LNCAP (cell line): ENCODE measurements around the gene LRPAP1.

Source experiments
- CTCF ChIP-seq: fragments of 450-650 bp; IDR thresholded peaks from 2 replicates; pipeline ENCODE4 v1.5.1; 2017; ENCODE audit warnings: mild to moderate bottlenecking

Gene LRPAP1

GRCh38 chr4:3514221-3514780 lies 17.9 kb downstream of the LRPAP1 start:
- no peak for TF ChIP-seq CTCF

- no peak for TF ChIP-seq CTCF
Observed at GRCh38 chr4:3513807-3514206, 18.4 kb downstream of the LRPAP1 start.

- no peak for TF ChIP-seq CTCF
Observed at GRCh38 chr4:3512719-3513118, 19.5 kb downstream of the LRPAP1 start.

GRCh38 chr4:3512279-3512678 lies 19.9 kb downstream of the LRPAP1 start:
- TF ChIP-seq CTCF: no peak

- no peak for TF ChIP-seq CTCF
Observed at GRCh38 chr4:3511187-3511586, 21.0 kb downstream of the LRPAP1 start.

- no peak for TF ChIP-seq CTCF
Observed at GRCh38 chr4:3510481-3510880, 21.7 kb downstream of the LRPAP1 start.

GRCh38 chr4:3508542-3508941 lies 23.7 kb downstream of the LRPAP1 start:
- TF ChIP-seq CTCF: no peak

GRCh38 chr4:3505231-3505630 lies 27.0 kb downstream of the LRPAP1 start:
- no peak for TF ChIP-seq CTCF
